GM12878 (cell line): ENCODE measurements around the gene NTN3. TPM values are rescaled to one million over a fixed set of nuclear protein-coding genes. Genes with fewer than 3 reads are reported as not detected.

Source experiments
- ATAC-seq: fragments of 200-7000 bp; cut with Tn5 transposase; 3 replicates; pipeline ENCODE4 v1.9.1; 2020; ENCODE audit warnings: mild to moderate bottlenecking, moderate library complexity
- Bru-seq: library from RNA; stranded (reverse); fragments of 400-500 nt; gene quantifications from one replicate; lab custom pipeline; 2021; lab: Mats Ljungman, UMichigan
- BruChase-seq, 2 experiments: library from RNA; stranded (reverse); fragments of 400-500 nt; gene quantifications; one replicate each; lab custom pipeline; 2021; lab: Mats Ljungman, UMichigan
- BruUV-seq: library from RNA; stranded (reverse); fragments of 400-500 nt; replicated peaks from 2 replicates; lab custom pipeline; 2021; lab: Mats Ljungman, UMichigan
- CTCF ChIA-PET: fragments of 300-600 bp; sonication (Branson Sonifier 250); formaldehyde crosslinking; extraction: SDS; loops from one replicate; lab custom pipeline; 2021; ENCODE audit warnings: inconsistent platforms; lab: Yijun Ruan, JAX
- POLR2A ChIA-PET: fragments of 350-600 bp; formaldehyde crosslinking; extraction: SDS; loops from one replicate; lab custom pipeline; 2021; ENCODE audit warnings: inconsistent platforms; lab: Charles Lee
- RAD21 ChIA-PET: fragments of 300-600 bp; sonication (Branson Sonifier 250); formaldehyde crosslinking; loops from one replicate; lab custom pipeline; 2023; ENCODE audit warnings: antibody characterized with exemption; ENCODE audit not compliant: unreplicated experiment; lab: Charles Lee
- SMC1A ChIA-PET: fragments of 300-600 bp; sonication (Branson Sonifier 250); formaldehyde crosslinking; loops from one replicate; lab custom pipeline; 2023; ENCODE audit not compliant: unreplicated experiment, uncharacterized antibody; lab: Charles Lee
- DNase-seq: peaks from one replicate; pipeline ENCODE4 v3.0.0-alpha.2; 2011; ENCODE audit warnings: low read depth, low spot score
- FAIRE-seq: peaks from 3 replicates; lab custom pipeline; 2011; peaks lifted over from hg19 to GRCh38; lab: Jason Lieb, UNC
- H2AFZ ChIP-seq: 2 replicates; pipeline ENCODE4 v1.6.0; 2011; ENCODE audit warnings: low read depth, low read length, control low read depth; ENCODE audit not compliant: control insufficient read depth
- H3K27ac ChIP-seq: 2 replicates; pipeline ENCODE4 v1.5.1; 2011; ENCODE audit warnings: control low read depth; ENCODE audit not compliant: control insufficient read depth, insufficient read depth
- H3K27me3 ChIP-seq, 2 experiments: replicated peaks in 1 of 2; 2 replicates each; pipeline versions ENCODE4 v1.6.0 to v1.6.1; 2011; ENCODE audit warnings: low read length in 1 of 2; ENCODE audit not compliant: control insufficient read depth in 2 of 2, insufficient read depth in 2 of 2
- H3K36me3 ChIP-seq, 2 experiments: 2 replicates each; pipeline ENCODE4 v1.5.1; 2011; ENCODE audit warnings: low read length in 1 of 2; ENCODE audit not compliant: control insufficient read depth in 2 of 2, insufficient read depth in 2 of 2
- H3K4me1 ChIP-seq: 2 replicates; pipeline ENCODE4 v1.6.1; 2011; ENCODE audit warnings: mild to moderate bottlenecking, low read length, moderate library complexity, mixed read lengths; ENCODE audit not compliant: control insufficient read depth, insufficient read depth
- H3K4me2 ChIP-seq: 2 replicates; pipeline ENCODE4 v1.6.0; 2011; ENCODE audit warnings: control low read depth; ENCODE audit not compliant: control insufficient read depth, insufficient read depth
- H3K4me3 ChIP-seq: fragments of 200-600 bp; sonication (generic); 2 replicates; pipeline ENCODE4 v1.5.1; 2016
- H3K79me2 ChIP-seq: 2 replicates; pipeline ENCODE4 v1.6.0; 2011; ENCODE audit warnings: low read length; ENCODE audit not compliant: control insufficient read depth, insufficient read depth
- H3K9ac ChIP-seq: 2 replicates; pipeline ENCODE4 v1.8.0; 2011; ENCODE audit warnings: low read length, control low read depth, mixed read lengths; ENCODE audit not compliant: control insufficient read depth, insufficient read depth
- H3K9me3 ChIP-seq: replicated peaks from 3 replicates; pipeline ENCODE4 v1.5.1; 2011; ENCODE audit warnings: mild to moderate bottlenecking, low read length; ENCODE audit not compliant: control insufficient read depth, insufficient read depth
- H4K20me1 ChIP-seq: 2 replicates; pipeline ENCODE4 v1.6.0; 2011; ENCODE audit not compliant: control insufficient read depth, insufficient read depth
- CEBPB ChIP-seq, 2 experiments: fragments of 150-350 bp in 1 of 2; IDR thresholded peaks; 2 replicates each; pipeline ENCODE4 v1.6.1; 2012 to 2014; ENCODE audit warnings: low read depth in 2 of 2, low read length in 2 of 2, borderline replicate concordance in 1 of 2, inconsistent platforms in 1 of 2
- EZH2 ChIP-seq: IDR thresholded peaks from 2 replicates; pipeline ENCODE4 v1.6.1; 2012; ENCODE audit warnings: low read depth, mild to moderate bottlenecking, control low read depth, inconsistent platforms, low read length, borderline replicate concordance; ENCODE audit not compliant: control insufficient read depth
- FOXK2 ChIP-seq: fragments of 450-650 bp; IDR thresholded peaks from 2 replicates; pipeline ENCODE4 v1.6.1; 2017; ENCODE audit warnings: mild to moderate bottlenecking, moderate library complexity
- FOXM1 ChIP-seq: IDR thresholded peaks from 2 replicates; pipeline ENCODE4 v1.6.1; 2012; ENCODE audit warnings: low read depth, mild to moderate bottlenecking, inconsistent platforms, low read length, moderate library complexity
- KDM1A ChIP-seq: fragments of 200-600 bp; sonication (generic); IDR thresholded peaks from 2 replicates; pipeline ENCODE4 v1.6.1; 2016; ENCODE audit warnings: borderline replicate concordance
- MYC ChIP-seq: IDR thresholded peaks from 2 replicates; pipeline ENCODE4 v1.6.1; 2011; ENCODE audit warnings: mild to moderate bottlenecking, low read length, moderate library complexity, inconsistent platforms; ENCODE audit not compliant: insufficient read depth, insufficient replicate concordance, insufficient read length, severe bottlenecking
- RB1 ChIP-seq: fragments of 450-650 bp; formaldehyde crosslinking; IDR thresholded peaks from 2 replicates; pipeline ENCODE4 v1.6.1; 2017; ENCODE audit warnings: mild to moderate bottlenecking, borderline replicate concordance
- RCOR1 ChIP-seq: conservative IDR thresholded peaks from 2 replicates; pipeline ENCODE4 v1.6.1; 2012; ENCODE audit warnings: low read depth, low read length, improper control_type of control experiment
- SMARCA5 ChIP-seq: fragments of 450-650 bp; IDR thresholded peaks from 2 replicates; pipeline ENCODE4 v1.6.1; 2017; ENCODE audit warnings: mild to moderate bottlenecking
- SMC3 ChIP-seq: IDR thresholded peaks from 2 replicates; pipeline ENCODE4 v1.6.1; 2011; ENCODE audit warnings: low read length, improper control_type of control experiment, borderline replicate concordance
- TCF12 ChIP-seq: IDR thresholded peaks from 2 replicates; pipeline ENCODE4 v1.6.1; 2011; ENCODE audit warnings: low read depth, mild to moderate bottlenecking, low read length
- WRNIP1 ChIP-seq: IDR thresholded peaks from 2 replicates; pipeline ENCODE4 v1.6.1; 2011; ENCODE audit warnings: low read depth, low read length, improper control_type of control experiment, borderline replicate concordance
- ZNF274 ChIP-seq: IDR thresholded peaks from one replicate; pipeline ENCODE4 v1.8.0; 2011; ENCODE audit not compliant: insufficient read length, insufficient read depth
- WGBS: methylation state at CpG from one replicate; pipeline ENCODE4 v1.1.6; 2016; ENCODE audit warnings: low lambda C conversion rate; ENCODE audit not compliant: insufficient replicate concordance, insufficient coverage; ENCODE audit errors: missing lambda C conversion rate; 5-methylcytosine and 5-hydroxymethylcytosine counted together
- in situ Hi-C: fragments of 300-500 bp; cut with MboI; formaldehyde crosslinking; loops from 9 replicates; pipeline ENCODE4 v1.14.3; 2018; ENCODE audit warnings: mixed read lengths
- intact Hi-C: fragments of 100-400 bp; cut with micrococcal nuclease; formaldehyde crosslinking; loops from one replicate; pipeline ENCODE4 v1.14.2; 2022; ENCODE audit not compliant: unreplicated experiment
- long read RNA-seq, 2 experiments: library from polyadenylated mRNA; unstranded; transcript quantifications; one replicate each; pipeline ENCODE4 v2.0.0, GENCODE V29; 2019 to 2020
- polyA minus RNA-seq, 3 experiments: library from RNA; depleted of rRNA, polyadenylated mRNA; stranded (reverse); fragments of >200 nt; gene quantifications; 2 replicates each; pipeline ENCODE4 v1.2.3, GENCODE V29; 2011
- polyA plus RNA-seq, 11 experiments: library from polyadenylated mRNA; depleted of rRNA in 4 of 11; unstranded in 6 of 11; stranded (reverse) in 5 of 11; fragments of >200 nt; fragmentation: Nextera tagmentation in 4 of 11; fragmentation: Illumina TruSeq in 1 of 11; extraction: Ambion mirVana in 4 of 11; extraction: Trizol in 1 of 11; gene quantifications; 1 replicate in 1 of 11; 2 replicates in 10 of 11; pipeline versions ENCODE4 v1.2.1 to v1.2.3, GENCODE V29; 2011 to 2016; ENCODE audit warnings: inconsistent platforms in 2 of 11, missing spikeins in 2 of 11, low read depth in 1 of 11
- total RNA-seq, 4 experiments: library from RNA; depleted of rRNA in 3 of 4; stranded (reverse); fragments of >200 nt in 3 of 4; fragmentation: Illumina TruSeq in 1 of 4; extraction: Trizol in 1 of 4; gene quantifications; 2 replicates each; pipeline versions ENCODE4 v1.2.1 to v1.2.3, GENCODE V29; 2013 to 2021
- TF ChIP-seq, protein P1 (sequence below): fragments of 450-650 bp; IDR thresholded peaks from 2 replicates; pipeline ENCODE4 v1.6.1; 2017; ENCODE audit warnings: mild to moderate bottlenecking
- TF ChIP-seq, protein P2 (sequence below): fragments of 450-650 bp; formaldehyde crosslinking; IDR thresholded peaks from 2 replicates; pipeline ENCODE4 v1.4.0; 2022; ENCODE audit warnings: mild to moderate bottlenecking, moderate library complexity

NTN3 gene
- 1.1 and 1.9 TPM in 2 replicates for total RNA-seq (2013; cell fraction: nucleolus; rRNA removed)
- total RNA-seq (2014; rRNA removed) (not detected in 2 replicates), total RNA-seq (2014; rRNA removed; fragmentation: Illumina TruSeq; extraction: Trizol) (not detected in 2 replicates), total RNA-seq (2021) (not detected in 2 replicates), polyA plus RNA-seq (2011; rRNA removed) (not detected in 2 replicates), polyA plus RNA-seq (2014; fragmentation: Illumina TruSeq; extraction: Trizol) (not detected in 2 replicates), polyA plus RNA-seq (2014; fragmentation: Nextera tagmentation; extraction: Ambion mirVana) (not detected), polyA plus RNA-seq (2014; rRNA removed) (0.04 and 0.22 TPM in 2 replicates), polyA plus RNA-seq (2016; fragmentation: Nextera tagmentation; extraction: Ambion mirVana) (not detected), polyA minus RNA-seq (2011; rRNA and poly(A)+ RNA removed) (not detected in 2 replicates), Bru-seq, nascent RNA (percentile 21 among the genes with signal in this experiment), BruChase-seq, experiment 1, labeled RNA remaining after a 6-hour chase (percentile 20 among the genes with signal in this experiment), BruChase-seq, experiment 2, labeled RNA remaining after a 2-hour chase (not detected)
- not detected for polyA plus RNA-seq (2011; ENCODE audit: low read depth)
- 0.04 and 0.07 TPM in 2 replicates for polyA plus RNA-seq (2011; cell fraction: cytosol; rRNA removed)
- polyA plus RNA-seq (2011; cell fraction: nucleus; rRNA removed): 0.42 and 0.63 TPM in 2 replicates
- 0.08 TPM in 1 of 2 replicates, not detected in the other for polyA plus RNA-seq (2012)
- polyA minus RNA-seq (2011; cell fraction: cytosol; rRNA and poly(A)+ RNA removed): not detected in 2 replicates
- 0.29 and 0.36 TPM in 2 replicates for polyA minus RNA-seq (2011; cell fraction: nucleus; rRNA and poly(A)+ RNA removed)
- long read RNA-seq, experiment 1: 0 reads
- long read RNA-seq, experiment 2: 0 reads

DNA sequence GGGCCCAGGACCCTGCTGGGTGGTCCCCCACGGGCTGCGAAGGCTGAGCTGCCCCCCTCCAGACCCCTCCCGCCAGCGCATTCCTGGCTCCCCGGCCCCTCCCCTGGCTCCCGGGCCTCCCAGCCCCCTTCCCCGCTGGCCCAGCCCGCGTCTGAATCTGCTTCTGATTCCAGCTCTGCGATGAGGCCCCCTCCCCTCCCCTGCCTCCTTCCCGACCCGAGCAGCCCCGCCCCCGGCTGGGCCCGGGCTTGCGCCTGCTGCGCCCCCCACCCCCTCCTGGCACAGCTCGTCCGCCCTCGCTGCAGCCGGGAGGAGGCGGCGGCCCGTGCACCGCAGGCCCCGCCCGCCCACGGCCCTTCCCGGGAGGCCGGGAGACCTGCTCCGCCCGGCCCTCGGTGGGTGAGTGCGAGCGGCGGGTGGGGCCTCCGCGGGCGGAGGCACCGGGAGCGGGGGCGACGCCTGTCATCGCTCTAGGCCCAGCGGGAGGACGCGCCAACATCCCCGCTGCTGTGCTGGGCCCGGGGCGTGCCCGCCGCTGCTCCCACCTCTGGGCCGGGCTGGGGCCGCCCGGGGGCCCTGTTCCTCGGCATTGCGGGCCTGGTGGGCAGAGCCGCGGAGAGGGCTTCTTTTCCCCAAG, at the start of gene NTN3:
Gene NTN3 (plus strand): TSS at position 282 of the 637 bp plus-strand sequence. CDS start 405 bp downstream, outside the sequence.
- Histone ChIP-seq H2AFZ (no peak within 1 kb of the TSS), H4K20me1 (no peaks in the 10 kb centered on the region), H3K9me3 (no peaks in the 10 kb centered on the region), H3K9ac (no peak within 1 kb of the TSS), H3K27me3 (peaks cover 0 to 2% of the 10 kb centered on the region in 2 experiments; a peak in 1 of 4 replicates), H3K4me1 (peaks cover 20% of the 10 kb centered on the region), H3K4me2 (peak within 1 kb of the TSS; percentile 42), H3K36me3 (no peaks in the 10 kb centered on the region), H3K4me3 (no peak within 1 kb of the TSS), H3K79me2 (no peaks in the 10 kb centered on the region), H3K27ac (no peak within 1 kb of the TSS)
- ChIA-PET POLR2A (interaction anchor here (0.6 to 1.4 kb wide), 2 partner anchors 41 to 137 kb away, joined by 3 to 5 read pairs; partner anchors contain the start of gene CCNF), CTCF (interaction anchor here (1.8 kb wide), 1 partner anchor 15 kb away, joined by 4 read pairs; no protein-coding TSS in a partner anchor), SMC1A (interaction anchor here (0.8 kb wide), 1 partner anchor 41 kb away, joined by 3 read pairs; no protein-coding TSS in a partner anchor), RAD21 (interaction anchor here (1.3 to 3.5 kb wide), 3 partner anchors 11 to 41 kb away, joined by 5 to 17 read pairs (median 6); partner anchors contain the start of gene TEDC2)
- in situ Hi-C loops: no loop called here
- WGBS: under 1% methylated on average over 16 of the region's 59 CpGs
- FAIRE-seq: no peak
- intact Hi-C loops: no loop called here
- no peak for ATAC-seq
- BruUV-seq: no TSS peak
- DNase-seq: no peak
- no peak for TF ChIP-seq ZNF274
- TF ChIP-seq WRNIP1: no peak
- TF ChIP-seq, protein P1, sequence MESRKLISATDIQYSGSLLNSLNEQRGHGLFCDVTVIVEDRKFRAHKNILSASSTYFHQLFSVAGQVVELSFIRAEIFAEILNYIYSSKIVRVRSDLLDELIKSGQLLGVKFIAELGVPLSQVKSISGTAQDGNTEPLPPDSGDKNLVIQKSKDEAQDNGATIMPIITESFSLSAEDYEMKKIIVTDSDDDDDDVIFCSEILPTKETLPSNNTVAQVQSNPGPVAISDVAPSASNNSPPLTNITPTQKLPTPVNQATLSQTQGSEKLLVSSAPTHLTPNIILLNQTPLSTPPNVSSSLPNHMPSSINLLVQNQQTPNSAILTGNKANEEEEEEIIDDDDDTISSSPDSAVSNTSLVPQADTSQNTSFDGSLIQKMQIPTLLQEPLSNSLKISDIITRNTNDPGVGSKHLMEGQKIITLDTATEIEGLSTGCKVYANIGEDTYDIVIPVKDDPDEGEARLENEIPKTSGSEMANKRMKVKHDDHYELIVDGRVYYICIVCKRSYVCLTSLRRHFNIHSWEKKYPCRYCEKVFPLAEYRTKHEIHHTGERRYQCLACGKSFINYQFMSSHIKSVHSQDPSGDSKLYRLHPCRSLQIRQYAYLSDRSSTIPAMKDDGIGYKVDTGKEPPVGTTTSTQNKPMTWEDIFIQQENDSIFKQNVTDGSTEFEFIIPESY: no peak
- TF ChIP-seq SMC3: no peak
- no peak for TF ChIP-seq MYC
- no peak for TF ChIP-seq TCF12
- TF ChIP-seq RCOR1: no peak
- TF ChIP-seq RB1: no peak
- no peak for TF ChIP-seq EZH2
- no peak for TF ChIP-seq CEBPB (IDR thresholded peaks at IDR 0.05; ENCODE audit: borderline replicate concordance in 1 of 2, low read depth in 2 of 2, low read length in 2 of 2)
- TF ChIP-seq SMARCA5: no peak
- no peak for TF ChIP-seq FOXM1
- no peak for TF ChIP-seq FOXK2
- TF ChIP-seq, protein P2, sequence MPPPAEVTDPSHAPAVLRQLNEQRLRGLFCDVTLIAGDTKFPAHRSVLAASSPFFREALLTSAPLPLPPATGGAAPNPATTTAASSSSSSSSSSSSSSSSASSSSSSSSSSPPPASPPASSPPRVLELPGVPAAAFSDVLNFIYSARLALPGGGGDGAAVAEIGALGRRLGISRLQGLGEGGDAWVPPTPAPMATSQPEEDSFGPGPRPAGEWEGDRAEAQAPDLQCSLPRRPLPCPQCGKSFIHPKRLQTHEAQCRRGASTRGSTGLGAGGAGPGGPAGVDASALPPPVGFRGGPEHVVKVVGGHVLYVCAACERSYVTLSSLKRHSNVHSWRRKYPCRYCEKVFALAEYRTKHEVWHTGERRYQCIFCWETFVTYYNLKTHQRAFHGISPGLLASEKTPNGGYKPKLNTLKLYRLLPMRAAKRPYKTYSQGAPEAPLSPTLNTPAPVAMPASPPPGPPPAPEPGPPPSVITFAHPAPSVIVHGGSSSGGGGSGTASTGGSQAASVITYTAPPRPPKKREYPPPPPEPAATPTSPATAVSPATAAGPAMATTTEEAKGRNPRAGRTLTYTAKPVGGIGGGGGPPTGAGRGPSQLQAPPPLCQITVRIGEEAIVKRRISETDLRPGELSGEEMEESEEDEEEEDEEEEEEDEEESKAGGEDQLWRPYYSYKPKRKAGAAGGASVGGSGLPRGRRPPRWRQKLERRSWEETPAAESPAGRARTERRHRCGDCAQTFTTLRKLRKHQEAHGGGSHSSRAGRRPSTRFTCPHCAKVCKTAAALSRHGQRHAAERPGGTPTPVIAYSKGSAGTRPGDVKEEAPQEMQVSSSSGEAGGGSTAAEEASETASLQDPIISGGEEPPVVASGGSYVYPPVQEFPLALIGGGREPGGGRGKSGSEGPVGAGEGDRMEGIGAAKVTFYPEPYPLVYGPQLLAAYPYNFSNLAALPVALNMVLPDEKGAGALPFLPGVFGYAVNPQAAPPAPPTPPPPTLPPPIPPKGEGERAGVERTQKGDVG (CRISPR knock-in tag): no peak
- TF ChIP-seq KDM1A: no peak
